Lower leg skin (tissue), 3 donors: Measurements from ENCODE around the gene DNAH8.

Experiments
- POLR2A ChIP-seq, 2 donors: fragments of 450-650 bp; IDR thresholded peaks; one replicate each; pipeline ENCODE4 v1.6.1; 2016 to 2017; ENCODE audit warnings: antibody characterized with exemption in 2 of 2, mild to moderate bottlenecking in 1 of 2, moderate library complexity in 1 of 2
- TF ChIP-seq, protein P1 (sequence below), 3 donors: fragments of 450-650 bp; IDR thresholded peaks; one replicate each; pipeline ENCODE4 v1.5.1; 2016; ENCODE audit warnings: antibody characterized with exemption in 3 of 3, mild to moderate bottlenecking in 3 of 3, moderate library complexity in 2 of 3

DNA sequence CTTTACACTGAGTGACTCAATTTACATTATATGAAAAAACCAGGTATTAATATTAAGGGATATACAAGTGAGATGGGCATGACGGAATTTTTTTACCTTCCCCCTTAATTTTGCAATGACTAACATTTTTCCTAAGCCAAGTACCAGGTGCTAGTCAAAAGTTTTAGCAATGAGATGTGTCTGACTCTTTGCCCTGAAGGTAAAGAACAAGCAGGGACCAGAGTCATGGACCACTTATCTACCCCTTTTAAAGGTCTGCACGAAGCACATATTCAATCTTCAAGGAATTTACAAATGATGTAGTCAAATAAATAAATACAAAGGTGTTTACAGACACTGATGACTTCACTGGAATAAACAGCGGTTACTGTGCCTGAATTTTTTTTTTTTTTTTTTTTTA, 13.6 kb upstream of the DNAH8 start:
- TF ChIP-seq, protein P1, sequence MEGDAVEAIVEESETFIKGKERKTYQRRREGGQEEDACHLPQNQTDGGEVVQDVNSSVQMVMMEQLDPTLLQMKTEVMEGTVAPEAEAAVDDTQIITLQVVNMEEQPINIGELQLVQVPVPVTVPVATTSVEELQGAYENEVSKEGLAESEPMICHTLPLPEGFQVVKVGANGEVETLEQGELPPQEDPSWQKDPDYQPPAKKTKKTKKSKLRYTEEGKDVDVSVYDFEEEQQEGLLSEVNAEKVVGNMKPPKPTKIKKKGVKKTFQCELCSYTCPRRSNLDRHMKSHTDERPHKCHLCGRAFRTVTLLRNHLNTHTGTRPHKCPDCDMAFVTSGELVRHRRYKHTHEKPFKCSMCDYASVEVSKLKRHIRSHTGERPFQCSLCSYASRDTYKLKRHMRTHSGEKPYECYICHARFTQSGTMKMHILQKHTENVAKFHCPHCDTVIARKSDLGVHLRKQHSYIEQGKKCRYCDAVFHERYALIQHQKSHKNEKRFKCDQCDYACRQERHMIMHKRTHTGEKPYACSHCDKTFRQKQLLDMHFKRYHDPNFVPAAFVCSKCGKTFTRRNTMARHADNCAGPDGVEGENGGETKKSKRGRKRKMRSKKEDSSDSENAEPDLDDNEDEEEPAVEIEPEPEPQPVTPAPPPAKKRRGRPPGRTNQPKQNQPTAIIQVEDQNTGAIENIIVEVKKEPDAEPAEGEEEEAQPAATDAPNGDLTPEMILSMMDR (IDR thresholded peaks at IDR 0.05) = no peak
- TF ChIP-seq POLR2A (IDR thresholded peaks at IDR 0.05) = no peak
